AG08396 (cell line): ENCODE data around the gene COMMD1.
"Not testable (repeated sequence)": the region's sequence is repeated elsewhere in the genome, so short reads cannot be mapped to it uniquely, and the experiment has no call there.

Experiments used
- DNase-seq: peaks from one replicate; pipeline ENCODE4 v3.0.0; 2012; ENCODE audit warnings: low spot score, mixed read lengths

The COMMD1 gene

GRCh38 chr2:61924895-61925663 is 19.6 kb downstream of the COMMD1 start:
- no peak for DNase-seq

- DNase-seq = no peak
Measured at GRCh38 chr2:61926531-61927477, 21.3 kb downstream of the COMMD1 start.

- no peak for DNase-seq
Measured at GRCh38 chr2:61928826-61929461, 23.5 kb downstream of the COMMD1 start.

- no peak for DNase-seq
Measured at GRCh38 chr2:61937098-61937497, 31.6 kb downstream of the COMMD1 start.

- no peak for DNase-seq
Measured at GRCh38 chr2:61937886-61938285, 32.4 kb downstream of the COMMD1 start.

GRCh38 chr2:61938511-61938910 is 33.0 kb downstream of the COMMD1 start:
- DNase-seq = no peak

GRCh38 chr2:61943251-61943650 is 37.8 kb downstream of the COMMD1 start:
- DNase-seq = no peak

- no peak for DNase-seq
Measured at GRCh38 chr2:61946666-61947065, 41.2 kb downstream of the COMMD1 start.

- DNase-seq = no peak
Measured at GRCh38 chr2:61948661-61949457, 43.4 kb downstream of the COMMD1 start.

GRCh38 chr2:61949458-61949713 is 43.9 kb downstream of the COMMD1 start:
- no peak for DNase-seq

GRCh38 chr2:61949714-61950560 is 44.5 kb downstream of the COMMD1 start:
- no peak for DNase-seq

- no peak for DNase-seq
Measured at GRCh38 chr2:61950571-61951315, 45.3 kb downstream of the COMMD1 start.

- no peak for DNase-seq
Measured at GRCh38 chr2:61951881-61952280, 46.4 kb downstream of the COMMD1 start.

GRCh38 chr2:61952288-61952687 is 46.8 kb downstream of the COMMD1 start:
- DNase-seq = no peak

GRCh38 chr2:61954856-61955255 is 49.4 kb downstream of the COMMD1 start:
- DNase-seq = not testable (repeated sequence)

GRCh38 chr2:61959381-61960293 is 54.2 kb downstream of the COMMD1 start:
- DNase-seq = no peak

GRCh38 chr2:61961231-61961901 is 55.9 kb downstream of the COMMD1 start:
- DNase-seq = no peak

- peak; percentile 12 for DNase-seq
Measured at GRCh38 chr2:61962095-61962984, 56.9 kb downstream of the COMMD1 start.
